ENCODE results near the gene HARS2. TPM values are rescaled to one million over a fixed set of nuclear protein-coding genes. Genes with fewer than 3 reads are reported as not detected.
A peak's percentile ranks its signal among the peaks of the same experiment; 100 is the strongest.

The HARS2 gene
- total and polyA plus RNA-seq, 10 of the 15 experiments (the other 5 are each of a cell fraction or from before 2014, with no cell fraction given): 9.3 to 34.3 (median 24.8) TPM

Small RNA genes within 50 kb of the gene (microRNA-seq; reads per million reads assigned to microRNA genes)
- gene MIR3655: 5.5 reads per million, percentile 31 among the genes with 10 or more reads in this experiment

Small RNA genes within 50 kb of the gene (small RNA-seq; reads per million reads assigned to genes)
- gene VTRNA1-1 (296 reads per million, percentile 99 among the genes with 10 or more reads in this experiment), gene VTRNA1-2 (80.0 reads per million, percentile 99 among the genes with 10 or more reads in this experiment), gene VTRNA1-3 (11.7 reads per million, percentile 96 among the genes with 10 or more reads in this experiment)

Other genes with a start within 250 kb of the HARS2 start
Only the 7 nearest of the 26 such genes appear.
- 12.6 and 16.2 TPM in 2 replicates for gene TMCO6, start 52.0 kb upstream of the HARS2 start, total RNA-seq (2014; rRNA removed)
- 6.9 and 7.1 TPM in 2 replicates for gene TMCO6, start 52.0 kb upstream of the HARS2 start, total RNA-seq (2014; rRNA removed; fragmentation: Illumina TruSeq; extraction: Trizol)
- gene TMCO6, start 52.0 kb upstream of the HARS2 start, total RNA-seq (2021): 15.5 and 21.6 TPM in 2 replicates
- gene TMCO6, start 52.0 kb upstream of the HARS2 start, polyA plus RNA-seq (2011; rRNA removed): 6.7 and 8.4 TPM in 2 replicates
- 7.3 and 10.8 TPM in 2 replicates for gene TMCO6, start 52.0 kb upstream of the HARS2 start, polyA plus RNA-seq (2014; fragmentation: Illumina TruSeq; extraction: Trizol)
- gene TMCO6, start 52.0 kb upstream of the HARS2 start, polyA plus RNA-seq (2014; fragmentation: Nextera tagmentation; extraction: Ambion mirVana): 1 to 10 TPM; 4.1 to 4.3 TPM
- gene TMCO6, start 52.0 kb upstream of the HARS2 start, polyA plus RNA-seq (2014; rRNA removed): 15.9 and 16.8 TPM in 2 replicates
- gene TMCO6, start 52.0 kb upstream of the HARS2 start, polyA plus RNA-seq (2016; fragmentation: Nextera tagmentation; extraction: Ambion mirVana): 10 to 100 TPM; 12.9 to 13.2 TPM
- gene NDUFA2, start 43.8 kb upstream of the HARS2 start, total RNA-seq (2014; rRNA removed): 179 and 204 TPM in 2 replicates
- 78.5 and 82.1 TPM in 2 replicates for gene NDUFA2, start 43.8 kb upstream of the HARS2 start, total RNA-seq (2014; rRNA removed; fragmentation: Illumina TruSeq; extraction: Trizol)
- 97.6 and 104 TPM in 2 replicates for gene NDUFA2, start 43.8 kb upstream of the HARS2 start, total RNA-seq (2021)
- gene NDUFA2, start 43.8 kb upstream of the HARS2 start, polyA plus RNA-seq (2011; rRNA removed): 154 and 202 TPM in 2 replicates
- 33.5 and 67.2 TPM in 2 replicates for gene NDUFA2, start 43.8 kb upstream of the HARS2 start, polyA plus RNA-seq (2014; fragmentation: Illumina TruSeq; extraction: Trizol)
- gene NDUFA2, start 43.8 kb upstream of the HARS2 start, polyA plus RNA-seq (2014; fragmentation: Nextera tagmentation; extraction: Ambion mirVana): 100 to 1,000 TPM; 488 to 549 TPM
- gene NDUFA2, start 43.8 kb upstream of the HARS2 start, polyA plus RNA-seq (2014; rRNA removed): 202 and 240 TPM in 2 replicates
- 100 to 1,000 TPM; 267 to 268 TPM for gene NDUFA2, start 43.8 kb upstream of the HARS2 start, polyA plus RNA-seq (2016; fragmentation: Nextera tagmentation; extraction: Ambion mirVana)
- gene IK, start 43.6 kb upstream of the HARS2 start, total RNA-seq (2014; rRNA removed): 68.2 and 77.6 TPM in 2 replicates
- 135 and 137 TPM in 2 replicates for gene IK, start 43.6 kb upstream of the HARS2 start, total RNA-seq (2014; rRNA removed; fragmentation: Illumina TruSeq; extraction: Trizol)
- gene IK, start 43.6 kb upstream of the HARS2 start, total RNA-seq (2021): 67.7 and 75.7 TPM in 2 replicates
- 131 and 153 TPM in 2 replicates for gene IK, start 43.6 kb upstream of the HARS2 start, polyA plus RNA-seq (2011; rRNA removed)
- 158 and 180 TPM in 2 replicates for gene IK, start 43.6 kb upstream of the HARS2 start, polyA plus RNA-seq (2014; fragmentation: Illumina TruSeq; extraction: Trizol)
- 100 to 1,000 TPM in 1 of 2 experiments, 10 to 100 TPM in 1; 77.2 to 128 TPM for gene IK, start 43.6 kb upstream of the HARS2 start, polyA plus RNA-seq (2014; fragmentation: Nextera tagmentation; extraction: Ambion mirVana)
- gene IK, start 43.6 kb upstream of the HARS2 start, polyA plus RNA-seq (2014; rRNA removed): 81.5 and 90.5 TPM in 2 replicates
- gene IK, start 43.6 kb upstream of the HARS2 start, polyA plus RNA-seq (2016; fragmentation: Nextera tagmentation; extraction: Ambion mirVana): 100 to 1,000 TPM; 108 to 119 TPM
- gene WDR55, start 26.6 kb upstream of the HARS2 start, total RNA-seq (2014; rRNA removed): 18.4 and 19.5 TPM in 2 replicates
- gene WDR55, start 26.6 kb upstream of the HARS2 start, total RNA-seq (2014; rRNA removed; fragmentation: Illumina TruSeq; extraction: Trizol): 16.7 and 18.8 TPM in 2 replicates
- 22.7 and 23.1 TPM in 2 replicates for gene WDR55, start 26.6 kb upstream of the HARS2 start, total RNA-seq (2021)
- gene WDR55, start 26.6 kb upstream of the HARS2 start, polyA plus RNA-seq (2011; rRNA removed): 21.1 and 22.1 TPM in 2 replicates
- gene WDR55, start 26.6 kb upstream of the HARS2 start, polyA plus RNA-seq (2014; fragmentation: Illumina TruSeq; extraction: Trizol): 17.4 and 19.2 TPM in 2 replicates
- 1 to 10 TPM; 3.4 to 3.7 TPM for gene WDR55, start 26.6 kb upstream of the HARS2 start, polyA plus RNA-seq (2014; fragmentation: Nextera tagmentation; extraction: Ambion mirVana)
- gene WDR55, start 26.6 kb upstream of the HARS2 start, polyA plus RNA-seq (2014; rRNA removed): 26.6 and 27.8 TPM in 2 replicates
- gene WDR55, start 26.6 kb upstream of the HARS2 start, polyA plus RNA-seq (2016; fragmentation: Nextera tagmentation; extraction: Ambion mirVana): 10 to 100 TPM; 22.0 to 25.9 TPM
- gene DND1, start 17.9 kb upstream of the HARS2 start, total RNA-seq (2014; rRNA removed): 1.7 and 2.2 TPM in 2 replicates
- gene DND1, start 17.9 kb upstream of the HARS2 start, total RNA-seq (2014; rRNA removed; fragmentation: Illumina TruSeq; extraction: Trizol): 0.41 and 0.49 TPM in 2 replicates
- gene DND1, start 17.9 kb upstream of the HARS2 start, total RNA-seq (2021): 1.8 and 2.6 TPM in 2 replicates
- gene DND1, start 17.9 kb upstream of the HARS2 start, polyA plus RNA-seq (2011; rRNA removed): 0.39 and 0.96 TPM in 2 replicates
- 0.11 and 0.47 TPM in 2 replicates for gene DND1, start 17.9 kb upstream of the HARS2 start, polyA plus RNA-seq (2014; fragmentation: Illumina TruSeq; extraction: Trizol)
- not detected for gene DND1, start 17.9 kb upstream of the HARS2 start, polyA plus RNA-seq (2014; fragmentation: Nextera tagmentation; extraction: Ambion mirVana)
- 1.8 and 2.9 TPM in 2 replicates for gene DND1, start 17.9 kb upstream of the HARS2 start, polyA plus RNA-seq (2014; rRNA removed)
- under 1 TPM; 0.15 to 0.40 TPM for gene DND1, start 17.9 kb upstream of the HARS2 start, polyA plus RNA-seq (2016; fragmentation: Nextera tagmentation; extraction: Ambion mirVana)
- 79.5 and 83.2 TPM in 2 replicates for gene HARS1, start 85 bp upstream of the HARS2 start, total RNA-seq (2014; rRNA removed)
- 64.2 and 68.3 TPM in 2 replicates for gene HARS1, start 85 bp upstream of the HARS2 start, total RNA-seq (2014; rRNA removed; fragmentation: Illumina TruSeq; extraction: Trizol)
- gene HARS1, start 85 bp upstream of the HARS2 start, total RNA-seq (2021): 68.8 and 77.1 TPM in 2 replicates
- 66.9 and 76.4 TPM in 2 replicates for gene HARS1, start 85 bp upstream of the HARS2 start, polyA plus RNA-seq (2011; rRNA removed)
- gene HARS1, start 85 bp upstream of the HARS2 start, polyA plus RNA-seq (2014; fragmentation: Illumina TruSeq; extraction: Trizol): 78.7 and 82.0 TPM in 2 replicates
- 10 to 100 TPM; 12.0 to 17.3 TPM for gene HARS1, start 85 bp upstream of the HARS2 start, polyA plus RNA-seq (2014; fragmentation: Nextera tagmentation; extraction: Ambion mirVana)
- gene HARS1, start 85 bp upstream of the HARS2 start, polyA plus RNA-seq (2014; rRNA removed): 74.4 and 76.7 TPM in 2 replicates
- 10 to 100 TPM; 93.0 to 93.8 TPM for gene HARS1, start 85 bp upstream of the HARS2 start, polyA plus RNA-seq (2016; fragmentation: Nextera tagmentation; extraction: Ambion mirVana)
- gene ZMAT2, start 9.0 kb downstream of the HARS2 start, total RNA-seq (2014; rRNA removed): 28.1 and 35.8 TPM in 2 replicates
- 88.2 and 89.3 TPM in 2 replicates for gene ZMAT2, start 9.0 kb downstream of the HARS2 start, total RNA-seq (2014; rRNA removed; fragmentation: Illumina TruSeq; extraction: Trizol)
- gene ZMAT2, start 9.0 kb downstream of the HARS2 start, total RNA-seq (2021): 44.1 and 44.8 TPM in 2 replicates
- gene ZMAT2, start 9.0 kb downstream of the HARS2 start, polyA plus RNA-seq (2011; rRNA removed): 65.2 and 83.2 TPM in 2 replicates
- gene ZMAT2, start 9.0 kb downstream of the HARS2 start, polyA plus RNA-seq (2014; fragmentation: Illumina TruSeq; extraction: Trizol): 102 and 135 TPM in 2 replicates
- gene ZMAT2, start 9.0 kb downstream of the HARS2 start, polyA plus RNA-seq (2014; fragmentation: Nextera tagmentation; extraction: Ambion mirVana): 10 to 100 TPM; 41.5 to 41.8 TPM
- 33.9 and 47.9 TPM in 2 replicates for gene ZMAT2, start 9.0 kb downstream of the HARS2 start, polyA plus RNA-seq (2014; rRNA removed)
- 10 to 100 TPM; 33.8 to 35.3 TPM for gene ZMAT2, start 9.0 kb downstream of the HARS2 start, polyA plus RNA-seq (2016; fragmentation: Nextera tagmentation; extraction: Ambion mirVana)

Data from GM12878 (cell line).